NCI-H1092 treated with DMSO at 0.1 percent for 48 hours (cell line): ENCODE measurements around the gene RELA.
"Not testable (repeated sequence)": the region's sequence is repeated elsewhere in the genome, so short reads cannot be mapped to it uniquely, and the experiment has no call there.

ENCODE experiments used
- DNase-seq: peaks from one replicate; lab custom pipeline; 2025; lab: John Stamatoyannopoulos, UW

The RELA gene

DNA sequence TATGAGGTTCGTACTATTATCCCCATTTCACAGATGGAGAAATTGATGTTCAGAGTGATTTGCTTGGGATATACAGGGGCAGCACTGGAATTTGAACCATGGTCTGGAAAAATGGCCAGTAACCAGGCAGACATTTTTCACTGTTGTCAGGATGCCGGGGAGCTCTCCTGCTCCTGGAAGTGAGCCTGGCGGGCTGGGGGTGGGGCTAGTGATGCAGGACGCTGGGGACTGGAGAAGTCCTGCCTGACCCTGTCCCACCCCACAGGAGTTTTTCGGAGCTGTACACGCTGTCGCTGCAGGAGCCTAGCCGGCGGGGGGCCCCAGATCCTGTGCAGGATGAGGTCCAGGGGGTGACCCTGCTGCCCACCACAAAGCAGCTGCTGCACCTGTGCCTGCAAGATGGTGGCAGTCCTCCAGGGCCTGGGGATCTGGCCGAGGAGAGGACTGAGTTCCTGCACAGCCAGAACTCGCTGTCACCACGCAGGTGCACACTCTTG lies 13.7 kb downstream of the RELA start:
- no peak for DNase-seq

DNA sequence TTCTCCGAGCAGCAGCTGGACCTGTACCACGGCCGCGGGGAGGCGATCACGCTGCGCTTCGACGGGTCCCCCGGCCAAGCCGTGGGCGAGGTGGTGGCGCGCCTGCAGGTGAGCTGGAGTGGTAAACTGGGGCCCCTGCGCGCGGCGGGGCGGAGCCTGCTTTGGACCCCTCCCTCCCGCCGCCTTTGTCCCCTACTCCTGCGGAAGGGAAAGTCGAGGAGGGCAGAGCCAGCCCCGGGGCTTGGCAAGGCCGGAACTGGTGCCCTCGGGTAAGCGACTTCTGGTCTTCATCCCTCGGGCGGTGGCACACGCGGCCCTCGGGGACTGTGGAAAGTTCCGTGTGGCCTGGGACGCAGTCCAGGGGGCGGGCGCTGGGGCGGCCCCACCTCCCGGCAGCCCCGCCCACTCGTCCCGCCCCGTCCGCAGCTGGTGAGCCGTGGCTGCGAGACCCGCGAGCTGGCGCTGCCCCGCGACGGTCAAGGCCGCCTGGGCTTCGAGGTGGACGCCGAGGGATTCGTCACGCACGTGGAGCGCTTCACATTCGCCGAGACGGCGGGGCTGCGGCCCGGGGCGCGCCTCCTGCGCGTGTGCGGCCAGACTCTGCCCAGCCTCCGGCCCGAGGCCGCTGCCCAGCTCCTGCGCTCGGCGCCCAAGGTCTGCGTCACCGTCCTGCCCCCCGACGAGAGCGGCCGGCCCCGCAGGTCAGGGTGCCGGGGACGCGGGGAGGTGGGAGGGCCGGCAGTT lies 15.6 kb downstream of the RELA start:
- no peak for DNase-seq

DNA sequence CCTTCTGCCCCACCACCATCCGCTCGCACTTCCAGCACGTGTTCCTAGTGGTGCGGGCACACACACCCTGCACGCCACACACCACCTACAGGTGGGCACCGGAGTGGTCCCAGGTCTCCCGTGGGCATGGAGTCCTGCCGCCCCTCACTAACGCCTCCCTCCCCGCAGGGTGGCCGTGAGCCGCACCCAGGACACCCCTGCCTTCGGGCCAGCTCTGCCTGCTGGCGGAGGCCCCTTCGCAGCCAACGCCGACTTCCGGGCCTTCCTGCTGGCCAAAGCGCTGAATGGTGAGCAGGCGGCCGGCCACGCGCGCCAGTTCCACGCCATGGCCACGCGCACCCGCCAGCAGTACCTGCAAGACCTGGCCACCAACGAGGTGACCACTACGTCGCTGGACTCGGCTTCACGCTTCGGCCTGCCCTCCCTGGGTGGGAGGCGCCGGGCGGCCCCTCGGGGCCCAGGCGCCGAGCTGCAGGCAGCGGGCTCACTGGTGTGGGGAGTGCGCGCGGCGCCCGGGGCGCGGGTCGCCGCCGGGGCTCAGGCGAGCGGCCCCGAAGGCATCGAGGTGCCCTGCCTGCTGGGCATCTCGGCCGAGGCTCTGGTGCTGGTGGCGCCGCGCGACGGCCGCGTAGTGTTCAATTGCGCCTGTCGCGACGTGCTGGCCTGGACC lies 16.3 kb downstream of the RELA start:
- no peak for DNase-seq

DNA sequence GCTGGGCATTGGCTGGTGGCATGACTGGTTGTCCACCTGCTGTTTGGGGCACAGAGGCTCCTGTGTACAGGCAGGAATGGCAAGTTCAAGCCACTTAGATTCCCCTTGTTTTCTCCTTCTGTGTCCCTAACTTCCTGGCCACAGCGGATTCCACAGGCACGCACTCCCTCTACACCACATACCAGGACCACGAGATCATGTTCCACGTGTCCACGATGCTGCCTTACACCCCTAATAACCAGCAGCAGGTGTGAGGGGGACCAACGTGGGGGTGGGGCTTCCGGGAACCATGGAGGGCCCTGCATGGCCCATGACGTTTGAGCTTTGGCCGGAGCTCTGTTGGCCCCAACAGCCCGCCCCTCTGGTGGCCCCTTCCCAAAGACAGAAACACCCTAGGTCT lies 17.0 kb downstream of the RELA start:
- no peak for DNase-seq

DNA sequence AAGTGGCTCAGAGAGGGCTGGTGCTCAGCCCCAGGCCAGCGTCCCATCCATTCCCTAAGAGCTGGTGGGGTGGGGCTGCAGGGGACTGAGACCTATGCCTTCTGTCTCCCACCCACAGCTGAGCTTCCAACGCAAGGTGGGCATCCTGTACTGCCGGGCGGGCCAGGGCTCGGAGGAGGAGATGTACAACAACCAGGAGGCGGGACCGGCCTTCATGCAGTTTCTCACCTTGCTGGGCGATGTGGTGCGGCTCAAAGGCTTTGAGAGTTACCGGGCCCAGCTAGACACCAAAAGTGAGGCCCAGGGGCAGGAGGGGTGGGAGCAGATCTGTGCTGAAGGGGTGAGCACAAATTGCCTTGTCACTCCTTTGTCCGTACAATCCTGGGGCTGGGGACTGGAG lies 17.9 kb downstream of the RELA start:
- DNase-seq: no peak

DNA sequence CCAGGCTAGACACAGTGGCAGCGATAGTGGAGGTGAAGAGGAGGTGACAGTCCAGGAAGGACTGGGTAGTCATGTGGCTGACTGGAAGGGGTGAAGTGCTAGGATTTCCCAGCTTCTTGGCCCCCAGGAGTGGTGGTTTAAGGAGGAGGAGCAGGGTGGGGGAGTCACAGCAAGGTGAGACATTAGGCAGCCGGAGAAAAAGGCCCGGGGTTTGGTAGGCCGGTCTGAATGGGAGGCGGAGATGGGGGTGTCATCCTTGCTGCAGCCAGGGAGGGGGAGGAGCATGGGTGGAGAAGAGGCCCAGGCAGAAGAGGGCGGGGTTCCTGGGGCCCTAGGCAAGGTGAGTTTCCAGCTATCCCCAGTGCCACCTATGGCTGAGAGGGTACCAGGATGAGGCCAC lies 18.7 kb downstream of the RELA start:
- DNase-seq: no peak

DNA sequence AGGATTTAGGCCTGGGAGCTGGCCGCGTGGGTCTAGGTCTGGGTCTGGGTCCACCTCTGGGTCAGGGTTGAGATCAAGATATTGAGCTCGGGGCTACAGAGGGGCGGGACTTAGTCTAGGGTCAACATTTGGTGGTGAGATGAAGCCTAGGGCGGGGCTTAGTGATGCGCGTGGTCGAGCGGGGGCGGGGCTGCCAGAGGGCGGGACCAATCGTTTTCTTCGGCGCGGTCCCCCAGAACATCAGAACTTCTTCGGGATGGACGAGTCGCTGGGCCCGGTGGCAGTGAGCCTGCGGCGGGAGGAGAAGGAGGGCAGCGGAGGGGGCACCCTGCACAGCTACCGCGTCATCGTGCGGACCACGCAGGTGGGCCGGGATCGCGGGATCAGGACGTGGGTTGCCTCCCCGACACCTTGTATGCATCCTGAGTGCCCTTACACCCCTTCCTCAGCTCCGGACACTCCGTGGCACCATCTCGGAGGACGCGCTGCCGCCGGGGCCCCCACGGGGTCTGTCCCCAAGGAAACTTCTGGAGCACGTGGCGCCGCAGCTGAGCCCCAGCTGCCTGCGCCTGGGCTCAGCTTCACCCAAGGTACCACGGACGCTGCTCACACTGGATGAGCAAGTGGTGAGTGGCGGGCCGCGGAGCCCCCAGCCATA lies 20.6 kb downstream of the RELA start:
- DNase-seq: no peak

DNA sequence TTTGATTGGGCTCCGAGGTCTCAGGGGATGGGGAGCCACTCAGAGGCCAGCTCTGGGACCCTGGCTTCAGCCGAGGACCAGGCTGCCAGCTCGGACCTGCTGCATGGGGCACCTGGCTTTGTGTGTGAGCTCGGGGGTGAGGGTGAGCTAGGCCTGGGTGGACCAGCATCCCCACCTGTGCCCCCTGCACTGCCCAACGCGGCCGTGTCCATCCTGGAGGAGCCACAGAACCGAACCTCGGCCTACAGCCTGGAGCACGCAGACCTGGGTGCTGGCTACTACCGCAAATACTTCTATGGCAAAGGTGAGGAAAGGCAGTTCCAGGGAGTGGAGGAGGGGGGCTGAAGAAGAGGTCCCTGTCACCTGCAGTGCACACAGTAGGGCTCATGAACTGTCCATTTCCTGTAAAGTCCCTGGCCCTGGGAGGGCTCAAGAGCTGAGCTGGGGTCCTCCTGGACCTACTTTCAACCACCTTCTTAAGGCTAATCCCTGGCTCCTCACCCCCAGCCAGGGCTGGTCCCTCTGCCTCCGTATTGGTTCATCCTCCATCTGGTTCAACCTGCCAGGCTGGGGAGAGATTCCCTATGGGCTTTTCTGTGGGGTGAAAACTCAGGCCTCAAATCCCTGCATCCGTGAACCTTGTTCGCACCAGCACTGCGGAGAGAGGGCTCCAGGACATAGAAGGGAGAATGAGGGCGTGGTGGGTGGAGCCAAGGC lies 21.3 kb downstream of the RELA start:
- no peak for DNase-seq

DNA sequence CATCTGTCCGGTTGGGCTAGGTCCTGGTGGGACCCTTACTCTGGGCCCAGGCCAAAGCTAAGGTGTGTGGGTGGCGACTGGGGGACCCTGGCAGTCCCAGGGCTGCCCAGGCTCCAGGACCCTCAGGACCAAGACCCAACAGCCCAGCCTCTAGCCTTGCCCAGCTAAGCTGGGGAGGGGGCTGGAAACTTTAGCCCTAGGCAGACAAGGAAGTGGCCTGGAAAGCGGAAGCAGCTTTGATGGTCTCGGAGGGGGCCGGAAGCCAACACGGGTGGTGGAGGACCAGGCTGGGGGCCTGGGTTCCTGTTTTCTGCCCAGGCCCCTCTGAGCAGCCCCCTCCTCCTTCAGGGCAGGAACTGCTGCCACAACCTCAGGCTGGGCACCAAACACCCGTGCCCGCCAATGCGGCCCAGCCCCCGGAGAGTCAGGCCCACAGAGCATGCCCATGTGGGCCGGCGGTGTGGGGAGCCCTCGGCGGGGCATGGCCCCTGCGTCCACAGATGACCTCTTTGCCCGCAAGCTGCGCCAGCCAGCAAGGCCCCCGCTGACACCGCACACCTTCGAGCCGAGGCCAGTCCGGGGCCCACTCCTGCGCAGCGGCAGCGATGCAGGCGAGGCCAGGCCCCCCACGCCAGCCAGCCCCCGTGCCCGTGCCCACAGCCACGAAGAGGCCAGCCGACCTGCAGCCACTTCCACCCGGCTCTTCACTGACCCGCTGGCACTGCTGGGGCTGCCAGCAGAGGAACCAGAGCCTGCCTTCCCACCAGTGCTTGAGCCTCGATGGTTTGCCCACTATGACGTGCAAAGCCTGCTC lies 22.0 kb downstream of the RELA start:
- DNase-seq: no peak

DNA sequence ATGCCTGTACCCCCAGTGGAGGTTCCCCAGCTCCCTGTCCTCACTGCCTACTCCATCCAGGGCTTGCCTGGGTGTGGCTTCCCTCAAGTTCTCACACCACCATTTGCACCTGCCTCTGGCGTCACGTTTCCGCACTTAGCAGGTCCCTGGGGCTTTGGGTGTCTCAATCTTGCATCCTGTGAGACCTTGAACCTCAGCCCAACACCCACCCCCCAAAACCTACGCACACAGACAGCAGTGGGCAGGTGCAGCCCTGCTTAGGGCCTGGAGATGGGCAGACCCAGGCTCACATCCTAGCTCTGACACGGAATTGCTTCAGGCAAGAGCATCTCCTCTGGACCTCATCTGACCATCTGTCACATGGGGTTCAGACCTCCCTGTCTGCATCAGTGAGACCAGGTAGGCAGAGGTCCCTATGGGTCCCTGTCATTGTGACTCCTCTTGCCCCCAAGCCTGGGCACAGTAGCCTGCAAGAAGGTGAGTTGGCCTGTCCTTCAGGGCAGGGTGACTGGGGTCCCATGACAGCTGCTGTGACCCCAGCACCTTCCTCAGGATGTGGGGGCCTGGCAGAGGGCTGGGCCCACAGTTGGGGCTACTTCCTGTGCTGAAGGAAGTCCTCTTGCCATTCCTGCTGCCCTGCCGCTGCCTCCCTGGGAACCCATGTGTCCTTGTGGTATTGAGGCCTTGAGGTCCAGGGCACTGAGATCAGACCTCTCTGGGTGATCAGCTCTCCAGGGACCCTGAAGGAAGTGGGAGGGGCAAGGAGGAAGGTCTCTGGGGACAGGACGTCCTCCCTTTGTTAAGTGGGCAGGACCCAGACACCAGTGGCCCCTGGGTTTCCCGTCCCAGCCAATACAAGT lies 22.9 kb downstream of the RELA start:
- no peak for DNase-seq

DNA sequence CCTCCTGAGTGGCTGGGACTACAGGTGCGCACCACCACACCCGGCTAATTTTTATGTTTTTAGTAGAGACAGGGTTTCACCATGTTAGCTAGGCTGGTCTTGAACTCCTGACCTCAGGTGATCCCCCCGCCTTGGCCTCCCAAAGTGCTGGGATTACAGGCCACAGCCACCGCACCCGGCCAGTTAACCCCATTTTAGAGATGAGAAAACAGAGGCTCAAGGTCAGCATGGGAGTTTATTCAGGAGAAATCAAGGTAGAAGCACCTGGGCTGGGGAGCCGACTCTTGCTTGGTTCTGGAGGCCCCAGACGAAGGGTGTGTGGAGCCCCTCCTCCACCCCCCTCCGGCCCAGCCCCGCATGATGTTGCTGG lies 23.5 kb downstream of the RELA start:
- DNase-seq: not testable (repeated sequence)

DNA sequence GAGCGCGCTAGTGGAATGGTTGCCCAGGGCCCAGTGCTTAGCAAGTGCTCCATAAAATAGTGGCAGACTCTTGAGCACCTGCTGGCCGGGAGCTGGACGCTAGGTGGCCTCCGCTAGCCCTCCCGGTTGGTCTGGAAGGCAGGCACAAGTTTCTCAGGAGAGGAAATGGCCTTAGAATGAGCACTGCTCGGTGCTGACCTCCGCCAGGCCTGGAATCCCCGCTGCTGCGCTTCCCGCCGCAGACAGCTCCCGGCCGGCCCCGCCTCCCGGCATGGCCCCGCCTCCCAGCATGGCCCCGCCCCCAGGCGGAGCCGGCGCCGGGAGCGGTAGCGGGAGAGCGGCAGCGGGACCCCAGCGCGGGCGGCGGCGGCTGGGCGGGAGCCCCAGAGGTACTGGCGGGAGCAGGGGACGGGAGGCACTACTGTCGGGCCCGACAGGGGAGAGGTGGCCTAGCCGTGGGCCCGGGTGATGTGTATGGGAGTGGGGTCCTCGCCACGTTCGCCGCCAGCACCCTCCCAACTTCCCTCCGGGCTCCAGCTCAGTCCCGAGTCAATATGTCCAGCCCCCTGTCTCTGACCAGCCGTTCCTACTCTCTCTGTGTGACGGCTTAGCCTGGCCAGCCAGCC lies 24.8 kb downstream of the RELA start, which contains the start of gene SIPA1:
Gene SIPA1, plus strand, starts transcription at position 308 of the 626 bp plus-strand sequence. CDS start 2,821 bp downstream, outside the sequence.
- peak; percentile 65 for DNase-seq

DNA sequence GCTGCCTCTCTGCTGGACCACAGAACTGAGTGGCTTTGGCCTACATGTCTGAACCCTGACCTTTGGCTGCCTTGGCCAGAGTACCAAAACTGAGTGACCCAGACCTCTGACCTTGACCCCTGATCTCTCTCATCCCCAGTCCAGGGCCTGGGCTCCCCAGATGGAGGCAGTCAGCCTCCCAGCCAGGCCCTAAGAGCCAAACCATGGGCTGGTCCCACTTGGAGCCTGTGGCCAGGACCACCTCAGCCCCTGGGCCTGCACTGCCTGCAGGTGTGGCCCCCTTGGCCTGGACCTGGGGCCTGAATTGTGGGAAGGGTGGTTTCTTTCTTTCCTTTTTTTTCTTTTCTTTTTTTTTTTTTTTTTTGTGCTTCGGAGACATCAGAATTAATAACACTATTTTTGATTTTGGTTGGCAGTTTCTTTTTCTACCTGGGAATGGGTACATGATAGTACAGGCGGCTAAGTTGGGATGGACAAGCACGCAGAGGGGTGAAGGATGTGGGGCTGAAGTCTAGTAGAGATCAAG lies 25.6 kb downstream of the RELA start:
- no peak for DNase-seq

DNA sequence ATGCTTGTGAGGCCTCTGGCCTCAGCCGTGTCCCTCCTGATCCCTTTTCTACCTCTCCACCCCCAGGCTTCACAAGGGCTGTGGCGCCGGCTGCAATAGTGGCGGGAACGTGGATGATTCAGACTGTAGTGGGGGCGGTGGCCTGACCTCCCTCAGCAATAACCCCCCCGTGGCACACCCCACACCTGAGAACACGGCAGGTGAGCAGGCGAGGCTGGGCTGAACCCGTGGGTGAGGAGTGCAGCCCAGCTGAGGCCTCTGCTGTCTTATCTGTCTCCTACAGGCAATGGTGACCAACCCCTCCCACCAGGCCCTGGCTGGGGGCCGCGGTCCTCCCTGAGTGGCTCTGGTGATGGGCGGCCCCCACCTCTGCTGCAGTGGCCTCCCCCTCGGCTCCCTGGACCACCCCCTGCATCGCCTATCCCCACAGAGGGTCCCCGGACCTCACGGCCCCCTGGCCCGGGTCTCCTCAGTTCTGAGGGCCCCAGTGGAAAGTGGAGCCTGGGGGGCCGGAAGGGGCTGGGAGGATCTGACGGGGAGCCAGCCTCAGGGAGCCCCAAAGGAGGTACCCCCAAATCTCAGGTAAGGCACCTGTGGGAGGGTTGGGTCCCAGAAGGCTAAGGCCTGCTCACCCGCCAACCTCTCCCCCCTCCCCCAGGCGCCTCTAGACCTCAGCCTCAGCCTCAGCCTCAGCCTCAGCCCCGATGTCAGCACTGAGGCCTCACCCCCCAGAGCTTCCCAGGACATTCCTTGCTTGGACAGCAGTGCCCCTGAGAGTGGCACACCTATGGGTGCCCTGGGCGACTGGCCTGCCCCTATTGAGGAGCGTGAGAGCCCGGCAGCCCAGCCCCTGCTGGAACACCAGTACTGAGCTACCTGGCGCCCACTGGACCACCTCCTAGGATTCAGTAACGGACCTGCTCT lies 26.3 kb downstream of the RELA start:
- DNase-seq: no peak

DNA sequence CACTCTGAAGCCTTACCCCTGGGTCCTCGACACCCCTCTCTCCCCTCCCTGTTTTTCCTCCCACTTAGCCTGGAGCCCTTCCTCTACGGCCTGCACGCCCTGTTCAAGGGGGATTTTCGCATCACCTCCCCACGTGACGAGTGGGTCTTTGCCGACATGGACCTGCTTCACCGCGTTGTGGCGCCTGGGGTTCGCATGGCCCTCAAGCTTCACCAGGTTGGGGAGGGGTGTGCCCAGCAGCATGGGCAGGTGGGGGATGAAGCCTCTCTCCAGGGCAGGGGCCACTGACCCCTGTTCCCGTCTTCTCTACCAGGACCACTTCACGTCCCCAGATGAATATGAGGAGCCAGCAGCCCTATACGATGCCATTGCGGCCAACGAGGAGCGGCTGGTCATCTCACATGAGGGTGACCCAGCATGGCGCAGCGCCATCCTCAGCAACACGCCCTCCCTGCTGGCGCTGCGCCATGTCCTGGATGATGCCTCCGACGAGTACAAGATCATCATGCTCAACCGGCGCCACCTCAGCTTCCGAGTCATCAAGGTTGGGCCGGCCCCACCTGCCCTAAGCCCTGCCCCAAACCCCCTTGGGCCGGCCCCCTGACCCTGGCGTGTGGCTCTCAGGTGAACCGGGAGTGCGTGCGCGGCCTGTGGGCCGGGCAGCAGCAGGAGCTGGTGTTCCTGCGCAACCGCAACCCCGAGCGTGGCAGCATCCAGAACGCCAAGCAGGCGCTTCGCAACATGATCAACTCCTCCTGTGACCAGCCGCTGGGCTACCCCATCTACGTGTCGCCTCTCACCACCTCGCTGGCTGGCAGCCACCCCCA lies 27.6 kb downstream of the RELA start:
- no peak for DNase-seq

DNA sequence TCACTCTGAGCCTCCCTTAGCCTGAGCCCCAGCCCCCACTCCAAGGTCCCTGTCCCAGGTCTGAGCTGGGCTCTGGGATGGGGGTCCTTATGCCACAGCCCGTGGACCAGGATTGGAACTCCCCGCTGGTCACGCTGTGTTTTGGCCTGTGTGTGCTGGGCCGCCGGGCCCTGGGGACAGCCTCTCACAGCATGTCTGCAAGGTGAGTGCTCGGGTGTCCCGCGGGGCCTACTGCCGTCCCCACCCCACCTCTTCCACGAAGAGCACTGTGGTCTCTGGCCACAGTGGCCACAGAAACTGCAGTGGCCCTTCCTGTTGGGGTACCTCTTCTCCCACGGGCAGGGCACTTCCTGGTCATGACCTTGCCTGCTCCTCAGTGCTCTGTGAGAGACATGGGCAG lies 28.3 kb downstream of the RELA start:
- no peak for DNase-seq

DNA sequence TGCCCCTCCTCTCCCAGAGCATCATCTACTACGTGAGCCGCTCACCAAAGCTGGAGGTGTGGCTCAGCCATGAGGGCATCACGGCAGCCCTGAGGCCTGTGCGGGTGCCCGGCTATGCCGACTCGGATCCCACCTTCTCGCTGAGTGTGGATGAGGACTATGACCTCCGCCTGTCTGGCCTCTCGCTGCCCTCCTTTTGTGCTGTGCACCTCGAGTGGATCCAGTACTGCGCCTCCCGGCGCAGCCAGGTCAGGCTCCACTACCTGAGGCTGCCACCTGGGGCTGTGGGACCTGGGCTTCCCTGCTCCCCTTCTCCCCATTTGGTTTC lies 28.6 kb downstream of the RELA start:
- no peak for DNase-seq
